GM18502 (cell line): ENCODE results near the gene GAB2.
"Not testable (repeated sequence)": the region's sequence is repeated elsewhere in the genome, so short reads cannot be mapped to it uniquely, and the experiment has no call there.

Experiments
- ATAC-seq: cut with Tn5 transposase; IDR thresholded peaks from one replicate; pipeline ENCODE4 v1.9.1; 2021; ENCODE audit warnings: mild to moderate bottlenecking; ENCODE audit not compliant: unreplicated experiment, poor library complexity

The GAB2 gene

DNA sequence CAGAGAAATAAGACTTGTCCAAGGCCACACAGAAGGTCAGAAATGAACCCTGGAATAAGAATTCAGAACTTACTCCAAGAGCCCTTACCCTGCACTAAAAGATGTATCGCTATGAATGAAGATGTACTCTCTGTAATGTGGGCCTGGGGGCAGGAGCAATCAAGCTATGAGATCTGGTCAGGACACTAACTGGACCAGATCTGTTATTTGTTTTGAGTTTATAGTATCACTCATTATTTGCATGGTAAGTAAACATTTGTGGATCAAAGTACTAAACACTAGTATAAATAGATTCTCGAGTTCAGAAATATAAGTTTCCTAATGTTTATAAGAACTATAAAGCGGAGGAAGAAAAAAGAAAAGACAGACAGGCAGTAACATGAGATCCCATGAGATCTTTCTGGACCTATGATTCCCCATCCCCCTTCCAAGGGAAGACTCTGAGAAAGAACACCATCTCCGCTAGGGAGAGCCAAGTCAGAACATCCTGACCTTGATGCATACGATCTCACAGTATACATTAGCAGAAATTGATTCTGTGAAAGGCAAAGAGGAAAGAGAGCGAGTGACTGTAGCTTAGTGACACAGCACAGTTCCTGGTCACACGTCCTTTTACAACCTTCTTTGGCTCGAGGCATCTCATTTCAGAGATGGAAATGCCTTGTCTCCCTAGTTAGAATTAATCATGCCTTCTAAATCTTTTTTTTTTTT is 157.7 kb downstream of the GAB2 start:
- ATAC-seq: no peak

DNA sequence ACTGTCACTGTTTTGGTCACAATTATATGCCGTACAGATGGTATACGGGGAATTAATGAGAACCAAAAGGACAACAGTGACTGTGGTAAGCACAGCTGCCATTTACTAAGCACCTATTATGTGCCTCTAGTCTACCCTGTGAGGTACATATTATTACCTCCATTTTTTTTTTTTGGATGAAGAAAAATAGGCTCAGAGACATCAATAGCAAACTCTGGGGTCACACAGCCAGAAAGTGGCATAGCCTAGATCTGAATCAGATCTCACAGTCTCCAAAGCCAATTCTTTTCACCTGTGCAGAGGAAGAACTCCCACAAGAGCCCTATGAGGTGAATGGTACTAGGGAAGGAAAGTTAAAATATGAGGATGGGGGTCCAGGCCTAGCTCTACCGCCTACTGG is 160.0 kb downstream of the GAB2 start:
- ATAC-seq: no peak

DNA sequence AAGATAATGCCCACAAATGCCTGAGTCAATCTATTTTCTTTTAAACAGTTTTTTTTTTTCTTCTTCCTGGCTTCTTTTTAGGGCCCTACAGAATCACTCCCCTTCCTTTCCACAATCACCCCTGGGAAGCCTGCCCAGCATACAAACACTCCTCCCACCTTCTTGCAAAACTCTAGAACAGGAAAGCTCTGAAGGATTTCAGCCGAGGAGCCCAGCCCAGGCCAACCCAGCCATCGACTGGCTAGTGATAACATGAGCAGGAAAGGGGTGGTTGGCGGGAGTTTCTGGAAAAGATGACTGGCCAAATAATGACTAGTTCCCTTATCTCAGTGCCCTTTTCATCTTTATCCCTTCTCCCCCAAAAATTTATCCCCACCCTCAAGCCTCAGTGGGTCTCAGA is 160.7 kb downstream of the GAB2 start:
- no peak for ATAC-seq

DNA sequence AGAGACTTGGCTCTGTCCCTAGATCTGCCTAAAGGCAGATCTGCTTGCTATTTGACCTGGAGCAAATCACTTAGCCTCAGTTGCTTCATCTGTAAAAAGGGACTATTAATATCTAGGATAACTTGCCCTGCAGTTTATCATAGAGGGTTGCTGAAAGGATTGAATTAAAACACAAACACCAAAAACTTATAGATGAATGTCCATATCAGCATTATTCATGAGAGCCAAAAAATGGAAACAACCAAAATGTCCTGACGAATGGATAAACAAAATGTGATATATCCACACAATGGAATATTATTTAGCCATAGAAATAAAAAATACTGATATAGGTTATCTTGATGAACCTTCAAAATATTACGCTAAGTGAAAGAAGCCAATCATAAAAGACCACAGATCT is 161.7 kb downstream of the GAB2 start:
- no peak for ATAC-seq

DNA sequence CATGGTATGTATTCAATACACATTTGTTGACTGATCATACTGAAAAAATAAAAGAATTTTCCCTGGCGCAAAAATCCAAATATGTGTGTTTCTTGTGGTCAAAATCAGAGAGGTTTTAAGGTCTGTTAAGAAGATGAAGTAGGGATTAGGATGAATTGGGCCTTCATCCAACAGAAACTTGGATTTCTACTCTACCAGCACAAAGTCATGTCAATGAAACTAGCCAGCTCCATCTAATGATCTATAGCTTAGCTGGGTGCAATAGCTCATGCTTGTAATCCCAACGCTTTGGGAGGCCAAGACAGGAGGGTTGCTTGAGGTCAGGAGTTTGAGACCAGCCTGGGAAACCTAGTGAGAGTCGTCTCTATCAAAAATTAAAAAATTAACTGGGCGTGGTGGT is 163.4 kb downstream of the GAB2 start:
- ATAC-seq: no peak

DNA sequence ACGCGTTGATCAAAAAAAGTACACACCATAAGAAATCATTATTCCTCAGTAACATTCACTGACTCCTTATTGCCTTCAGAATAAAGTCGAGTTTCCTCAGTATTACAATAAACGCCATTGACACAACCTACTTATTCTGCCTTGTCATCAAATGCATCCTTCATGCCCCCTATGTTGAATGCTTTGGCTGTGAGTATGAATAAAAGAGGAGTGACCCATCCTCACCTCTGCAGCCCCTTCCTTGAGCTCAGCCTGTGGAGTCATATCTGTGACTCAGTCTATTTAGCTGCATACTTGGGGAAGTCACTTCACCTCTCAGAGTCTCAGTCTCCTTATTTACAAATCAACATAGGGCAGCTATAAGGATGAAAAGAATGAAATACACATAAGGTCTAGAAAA is 163.8 kb downstream of the GAB2 start:
- ATAC-seq: no peak

DNA sequence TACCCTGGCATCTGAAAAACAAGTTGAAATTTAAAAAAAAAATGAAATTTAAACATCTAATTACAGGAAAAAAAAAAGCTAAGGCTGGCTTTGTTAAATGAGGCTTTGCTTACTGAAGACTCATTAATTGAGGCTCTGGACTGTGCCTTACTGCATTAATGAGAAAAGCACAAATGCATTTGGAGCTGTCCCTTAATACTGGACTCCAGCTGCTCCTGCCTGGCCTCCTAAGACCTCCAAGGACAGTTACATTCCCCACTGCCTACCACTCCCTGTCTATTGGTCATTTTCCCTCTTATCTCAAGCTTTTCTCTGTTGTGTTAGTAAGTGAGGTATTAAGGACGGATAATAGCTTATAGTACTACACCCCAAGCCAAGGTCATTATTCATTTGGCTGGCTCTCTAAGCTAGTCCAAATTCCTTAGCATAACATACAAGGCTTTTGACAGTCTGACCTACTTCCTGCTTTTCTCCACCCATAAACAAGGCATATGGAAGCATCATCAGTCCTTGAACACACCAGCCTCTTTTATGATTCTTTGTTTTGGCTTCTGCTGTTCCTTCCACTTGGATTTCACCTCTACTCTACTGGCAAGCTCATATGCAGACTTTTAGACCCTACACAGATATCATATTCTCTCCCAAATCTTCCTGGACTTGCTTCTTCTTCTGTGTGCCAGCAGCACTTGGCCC is 166.4 kb downstream of the GAB2 start:
- ATAC-seq: no peak

DNA sequence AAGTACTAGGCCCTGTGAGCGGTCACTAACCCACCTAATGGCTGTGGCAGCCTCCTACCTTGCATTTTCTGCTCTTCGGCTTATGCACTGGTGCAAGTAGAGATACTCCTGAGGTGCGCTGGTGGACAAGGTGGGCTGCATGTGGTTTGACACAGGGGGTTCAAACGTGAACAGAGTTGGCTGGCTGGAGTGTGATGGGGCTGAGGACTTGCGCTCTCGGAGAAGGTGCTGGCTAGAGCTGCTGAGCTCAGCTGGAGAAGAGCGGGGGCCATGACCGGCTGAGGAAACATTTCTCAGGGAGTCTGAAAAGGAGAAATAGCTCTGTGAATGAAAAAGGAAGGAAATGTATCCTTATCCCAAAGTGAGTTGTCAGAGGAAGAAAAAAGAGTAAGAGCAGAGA is 167.5 kb downstream of the GAB2 start:
- no peak for ATAC-seq

DNA sequence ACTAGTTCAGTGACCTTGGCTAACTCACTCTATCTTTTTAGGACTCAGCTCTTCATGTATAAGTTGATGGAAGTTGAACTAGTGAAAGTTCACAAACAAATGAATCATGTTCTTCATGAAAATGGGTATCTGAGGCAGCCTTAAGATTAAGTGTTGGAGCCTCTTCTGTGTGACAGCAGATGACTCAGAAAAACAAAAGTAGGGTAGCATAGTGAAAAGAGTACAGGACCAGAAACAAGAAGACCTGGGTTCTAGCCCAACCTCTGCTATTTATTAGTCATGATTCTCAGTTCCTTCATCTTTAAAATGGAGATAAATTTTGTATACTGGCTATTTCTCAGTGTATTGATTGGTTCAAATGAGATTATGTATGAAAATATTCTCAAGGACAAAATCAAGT is 168.7 kb downstream of the GAB2 start:
- no peak for ATAC-seq

DNA sequence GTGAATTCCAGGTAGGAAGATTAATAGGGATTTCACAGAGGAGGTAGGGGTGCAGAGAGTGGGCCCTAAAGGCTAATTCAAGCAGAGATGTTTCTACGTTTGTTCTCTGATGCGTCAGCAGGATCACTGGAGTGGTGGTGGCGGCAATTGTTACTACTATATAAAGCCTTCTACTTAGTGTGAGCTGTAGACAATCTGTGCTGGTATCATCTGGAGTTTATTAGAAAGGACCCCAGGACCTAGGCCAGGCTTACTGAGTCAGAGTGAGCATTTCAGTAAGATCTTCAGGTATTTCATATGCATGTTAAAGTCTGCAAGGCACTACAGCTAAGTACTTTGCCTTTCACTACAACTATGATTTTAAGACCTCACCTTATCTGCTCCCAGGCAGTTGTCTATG is 169.4 kb downstream of the GAB2 start:
- ATAC-seq: no peak

DNA sequence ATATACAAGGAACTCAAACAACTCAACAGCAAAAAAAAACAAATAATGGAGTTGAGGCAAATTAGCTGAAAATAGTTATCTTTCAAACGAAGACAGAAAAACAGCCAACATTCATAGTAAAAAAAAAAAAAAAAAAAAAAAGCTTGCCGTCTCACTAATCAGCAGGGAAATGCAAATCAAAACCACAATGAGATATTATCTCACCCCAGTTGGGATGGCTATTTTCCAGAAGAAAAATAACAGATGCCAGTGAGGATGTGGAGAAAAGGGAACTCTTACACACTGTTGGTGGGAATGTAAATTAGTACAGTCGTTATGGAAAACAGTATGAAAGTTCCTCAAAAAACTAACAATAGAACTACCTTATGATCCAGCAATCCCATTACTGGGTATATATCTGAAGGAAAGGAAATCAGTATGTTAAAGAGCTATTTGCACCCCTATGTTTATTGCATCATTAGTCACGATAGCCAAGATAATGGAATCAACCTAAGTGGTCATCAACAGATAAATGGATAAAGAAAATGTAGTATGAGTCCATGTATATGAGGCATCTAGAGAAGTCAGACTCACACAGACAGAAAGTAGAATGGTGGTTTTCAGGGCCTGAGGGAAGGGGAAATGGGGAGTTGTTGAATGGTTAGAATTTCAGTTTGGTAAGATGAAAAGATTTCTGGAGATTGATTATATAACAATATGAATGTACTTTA is 172.9 kb downstream of the GAB2 start:
- ATAC-seq: no peak

DNA sequence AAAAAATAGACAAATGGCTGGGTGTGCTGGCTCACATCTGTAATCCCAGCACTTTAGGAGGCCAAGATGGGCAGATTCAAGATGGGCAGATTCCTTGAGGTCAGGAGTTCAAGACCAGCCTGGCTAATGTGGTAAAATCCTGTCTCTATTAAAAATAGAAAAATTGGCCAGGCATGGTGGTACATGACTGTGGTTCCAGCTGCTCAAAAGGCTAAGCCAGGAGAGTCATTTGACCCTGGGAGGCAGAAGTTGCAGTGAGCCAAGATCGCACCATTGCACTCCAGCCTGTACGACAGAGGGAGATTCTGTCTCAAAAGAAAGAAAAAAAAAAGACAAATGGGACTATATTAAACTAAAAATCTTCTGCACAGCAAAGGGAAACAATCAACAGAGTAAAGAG is 173.5 kb downstream of the GAB2 start:
- no peak for ATAC-seq

DNA sequence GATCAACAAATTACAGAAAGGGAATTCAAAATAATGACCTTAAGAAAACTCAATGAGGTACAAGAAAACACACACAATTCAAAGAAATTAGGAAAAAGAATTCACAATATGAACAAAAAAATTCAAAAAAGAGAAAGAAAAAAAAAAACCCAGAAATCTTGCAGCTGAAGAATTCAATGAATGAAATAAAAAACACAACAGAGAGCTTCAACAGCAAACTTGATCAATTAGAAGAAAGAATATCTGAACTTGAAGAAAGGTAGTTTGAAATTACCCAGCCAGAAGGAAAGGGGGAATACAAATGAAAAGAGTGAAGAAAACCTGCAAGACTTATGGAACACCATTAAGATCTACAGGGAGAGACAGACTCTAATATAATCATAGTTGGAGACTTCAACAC is 176.1 kb downstream of the GAB2 start:
- no peak for ATAC-seq

DNA sequence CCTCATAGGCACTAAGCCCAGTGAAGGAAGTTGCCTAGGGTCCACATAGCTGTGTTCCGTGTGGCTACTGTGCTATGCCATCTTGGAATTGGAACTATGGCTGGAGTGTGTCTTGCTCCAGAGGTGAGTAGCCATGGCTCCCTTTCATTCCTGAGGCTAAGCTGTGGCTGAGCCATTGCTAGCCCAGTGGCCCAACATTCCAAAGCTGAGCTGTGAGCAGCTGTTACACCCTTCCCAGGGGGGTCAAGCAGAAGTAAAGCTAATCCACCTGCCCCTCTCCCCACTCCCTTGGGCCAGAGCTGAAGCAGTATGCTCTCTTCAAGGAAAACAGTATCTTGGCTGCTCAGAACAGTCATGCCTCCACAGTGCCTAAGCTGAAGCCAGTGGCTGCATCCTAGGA is 177.8 kb downstream of the GAB2 start:
- ATAC-seq: no peak

DNA sequence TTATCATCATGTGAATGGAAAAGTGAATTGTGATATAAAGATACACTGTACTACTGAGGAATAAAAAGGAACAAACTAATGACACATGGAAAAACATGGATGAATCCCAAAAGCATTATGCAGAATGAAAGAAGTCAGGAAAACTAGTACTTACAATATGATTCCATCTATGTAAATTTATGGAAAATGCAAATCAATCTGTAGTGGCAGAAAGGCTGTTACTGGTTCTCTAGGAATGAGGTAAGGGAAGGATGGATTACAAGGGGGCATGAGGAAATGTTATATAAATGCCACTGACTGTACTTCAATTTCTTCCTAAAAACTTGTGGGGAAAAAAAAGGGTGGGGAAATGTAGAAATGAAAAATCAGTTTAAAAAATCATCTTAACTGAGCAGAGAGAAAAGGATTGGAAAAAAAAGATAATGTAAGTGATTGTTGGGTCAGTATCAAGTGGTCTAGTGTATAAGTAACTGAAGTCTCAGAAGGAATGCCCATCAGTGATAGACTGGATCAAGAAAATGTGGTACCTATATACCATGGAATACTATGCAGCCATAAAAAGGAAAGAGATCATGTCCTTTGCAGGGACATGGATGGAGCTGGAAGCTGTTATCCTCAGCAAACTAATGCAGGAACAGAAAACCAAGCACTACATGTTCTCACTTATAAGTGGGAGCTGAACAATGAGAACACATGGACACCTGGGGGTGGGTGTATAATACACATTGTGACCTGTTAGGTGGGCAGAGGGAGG is 180.2 kb downstream of the GAB2 start:
- no peak for ATAC-seq

DNA sequence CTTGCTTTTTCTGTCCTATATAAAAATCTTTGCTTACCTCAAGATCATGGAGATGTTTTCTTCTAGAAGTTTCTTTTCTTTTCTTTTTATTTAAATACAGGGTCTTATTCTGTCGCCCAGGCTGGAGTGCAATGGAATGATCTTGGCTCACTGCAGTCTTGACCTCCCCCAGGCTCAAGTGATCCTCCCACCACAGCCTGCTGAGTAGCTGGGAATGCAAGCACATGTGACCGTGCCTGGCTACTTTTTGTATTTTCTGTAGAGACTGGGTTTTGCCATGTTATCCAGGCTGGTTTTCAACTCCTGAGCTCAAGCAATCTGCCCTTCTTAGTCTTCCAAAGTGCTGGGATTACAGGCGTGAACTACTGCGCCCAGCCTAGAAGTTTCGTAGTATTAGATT is 183.6 kb downstream of the GAB2 start:
- ATAC-seq: no peak

DNA sequence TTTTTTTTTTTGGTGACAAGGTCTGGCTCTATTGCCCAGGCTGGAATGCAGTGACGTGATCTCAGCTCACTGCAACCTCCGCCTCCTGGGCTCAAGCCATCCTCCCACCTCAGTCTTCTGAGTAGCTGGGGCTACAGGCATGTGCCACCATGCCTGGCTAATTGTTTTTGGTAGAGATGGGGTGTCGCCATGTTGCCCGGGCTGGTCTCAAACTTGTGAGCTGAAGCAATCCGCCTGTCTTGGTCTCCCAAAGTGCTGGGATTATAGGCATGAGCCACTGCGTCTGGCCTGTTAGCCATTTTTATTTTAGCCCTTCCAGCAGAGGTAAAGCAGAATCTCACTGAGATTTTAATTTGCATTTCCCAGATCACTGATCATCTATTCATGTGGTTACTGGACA is 184.6 kb downstream of the GAB2 start:
- ATAC-seq: not testable (repeated sequence)

DNA sequence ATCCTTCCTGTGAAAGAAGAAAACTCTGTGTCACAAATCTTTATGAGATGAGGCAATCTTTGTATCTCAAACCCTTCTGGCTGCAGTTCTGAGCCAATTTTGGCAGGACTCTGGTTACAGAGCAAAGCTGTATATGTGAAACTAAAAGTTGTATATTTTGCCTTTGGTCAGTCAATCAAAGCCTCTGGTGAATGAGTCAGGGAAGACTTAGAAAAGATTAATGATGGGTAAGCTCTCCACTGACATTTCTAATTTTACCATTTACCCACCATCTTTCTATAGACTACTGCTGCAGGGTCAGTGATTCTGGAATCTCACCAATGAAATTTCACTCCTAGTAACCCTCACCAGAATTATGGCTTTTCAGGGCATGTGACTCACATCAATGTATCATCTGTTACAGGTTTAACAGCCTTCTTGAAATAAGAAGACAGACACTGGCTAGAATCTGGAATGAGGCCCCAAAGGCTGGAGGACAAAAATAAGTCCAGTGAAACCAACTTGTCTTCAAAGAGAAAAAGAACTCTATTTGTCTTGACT is 185.6 kb downstream of the GAB2 start:
- ATAC-seq: no peak

DNA sequence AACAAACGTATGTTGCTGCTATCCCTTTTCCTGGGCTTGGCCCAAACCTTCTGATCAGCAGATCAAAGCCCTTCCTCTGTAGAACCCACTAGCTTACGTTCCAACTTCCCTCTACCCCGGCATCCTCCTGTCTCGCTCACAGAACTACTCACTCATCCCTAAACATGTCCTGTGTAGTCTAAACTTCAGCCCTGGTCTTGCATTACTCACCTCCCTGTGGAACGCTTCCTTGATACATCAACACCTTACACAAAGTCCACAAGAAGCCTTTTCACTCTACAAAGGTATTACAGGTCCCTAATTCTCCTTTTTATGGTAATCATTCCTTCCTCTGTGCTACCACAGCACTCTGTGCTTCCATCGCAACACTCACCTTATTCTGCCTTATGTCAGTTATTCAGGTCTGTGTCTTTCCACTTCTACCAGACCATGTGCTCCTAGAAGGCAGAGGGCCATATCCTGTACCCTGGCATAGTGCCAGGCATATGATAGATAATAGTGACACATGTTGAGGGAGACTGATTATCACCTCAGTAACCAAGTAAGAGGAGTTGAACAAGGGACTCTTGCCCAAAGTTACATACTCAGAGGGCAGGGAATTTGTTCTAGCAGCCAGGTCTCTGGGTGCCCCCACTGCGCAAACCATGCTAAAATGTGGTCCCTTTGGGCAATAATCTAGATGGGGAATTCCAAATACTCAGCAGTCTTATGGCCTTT is 187.3 kb downstream of the GAB2 start:
- ATAC-seq: no peak

DNA sequence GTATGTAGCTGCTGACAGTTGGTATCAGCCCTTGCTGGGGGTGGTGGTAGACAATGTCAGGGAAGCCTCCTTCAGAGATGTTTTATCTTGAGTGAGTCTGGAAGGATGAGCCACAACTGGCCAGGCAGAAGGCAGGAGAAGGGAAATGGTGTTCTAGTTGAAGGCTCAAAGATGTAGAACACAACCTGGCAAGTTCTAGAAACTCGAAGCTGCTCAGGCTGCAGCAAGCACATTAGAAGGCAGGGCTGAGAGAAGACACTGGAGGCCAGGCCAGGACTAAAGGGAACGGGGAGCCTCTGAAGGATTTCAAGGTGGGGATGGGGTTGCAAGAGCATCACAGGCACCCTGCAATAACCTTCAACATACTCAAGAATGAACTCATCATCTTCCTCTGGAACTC is 188.5 kb downstream of the GAB2 start:
- no peak for ATAC-seq
